Measurements from ENCODE around the gene SOX1. TPM values are rescaled to one million over a fixed set of nuclear protein-coding genes. Genes with fewer than 3 reads are reported as not detected.

SOX1 gene
- total and polyA plus RNA-seq, 9 of the 15 experiments (the other 6 are each of a cell fraction or from before 2014, with no cell fraction given) = not detected

GRCh38 chr13:112112534-112113276 is 45.8 kb downstream of the SOX1 start (continued):
- TF ChIP-seq REST (IDR thresholded peaks at IDR 0.05; ENCODE audit: borderline replicate concordance) = no peak
- no peak for TF ChIP-seq REST (CRISPR knock-in tag; IDR thresholded peaks at IDR 0.05; ENCODE audit: low read depth)
- no peak for TF ChIP-seq BRCA1 (IDR thresholded peaks at IDR 0.05)
- TF ChIP-seq BRCA1 (CRISPR knock-in tag; IDR thresholded peaks at IDR 0.05) = no peak
- TF ChIP-seq ZNF311 (CRISPR knock-in tag; IDR thresholded peaks at IDR 0.05) = no peak
- no peak for TF ChIP-seq YY1 (IDR thresholded peaks at IDR 0.05; ENCODE audit: borderline replicate concordance in 1 of 3, control insufficient read depth in 1 of 3, extremely low read depth in 1 of 3, insufficient read depth in 3 of 3, insufficient read length in 1 of 3, insufficient replicate concordance in 2 of 3, low read depth in 1 of 3, low read length in 2 of 3)
- TF ChIP-seq SFPQ (IDR thresholded peaks at IDR 0.05; ENCODE audit: low read depth, low read length) = no peak
- TF ChIP-seq STAG1 (CRISPR knock-in tag; IDR thresholded peaks at IDR 0.05; ENCODE audit: borderline replicate concordance) = no peak

All from K562 (cell line).